Pons (tissue), 1 donor: ENCODE measurements around the gene PTX4.

Experiments
- DNase-seq: peaks from one replicate; pipeline ENCODE4 v3.0.0-alpha.2; 2016; ENCODE audit warnings: low spot score

The PTX4 gene

GRCh38 chr16:1488619-1489018 is at the start of gene PTX4:
PTX4 (minus strand) TSS chr16:1488944; CDS start chr16:1488909, 35 bp downstream.
- no peak for DNase-seq

- no peak for DNase-seq
Observed at GRCh38 chr16:1537763-1538289, 49.1 kb upstream of the PTX4 start.

GRCh38 chr16:1537138-1537577 is 48.4 kb upstream of the PTX4 start:
- no peak for DNase-seq

GRCh38 chr16:1536601-1537000 is 47.9 kb upstream of the PTX4 start:
- DNase-seq = no peak

GRCh38 chr16:1535391-1536291 is 46.9 kb upstream of the PTX4 start:
- no peak for DNase-seq

- no peak for DNase-seq
Observed at GRCh38 chr16:1534021-1535020, 45.6 kb upstream of the PTX4 start.

GRCh38 chr16:1533443-1533951 is 44.8 kb upstream of the PTX4 start, which contains the start of gene TMEM204:
TMEM204 (plus strand) TSS chr16:1533666; CDS start chr16:1534276, 610 bp downstream.
- DNase-seq = no peak

- no peak for DNase-seq
Observed at GRCh38 chr16:1532771-1533170, 44.0 kb upstream of the PTX4 start.

- DNase-seq = no peak
Observed at GRCh38 chr16:1532081-1532760, 43.5 kb upstream of the PTX4 start.

GRCh38 chr16:1531638-1531910 is 42.8 kb upstream of the PTX4 start:
- no peak for DNase-seq

GRCh38 chr16:1530883-1531637 is 42.3 kb upstream of the PTX4 start:
- DNase-seq = no peak

GRCh38 chr16:1530349-1530882 is 41.7 kb upstream of the PTX4 start:
- DNase-seq = no peak

- no peak for DNase-seq
Observed at GRCh38 chr16:1528921-1529537, 40.3 kb upstream of the PTX4 start.

- DNase-seq = no peak
Observed at GRCh38 chr16:1527836-1528811, 39.4 kb upstream of the PTX4 start.

- no peak for DNase-seq
Observed at GRCh38 chr16:1526608-1527555, 38.1 kb upstream of the PTX4 start.

- DNase-seq = no peak
Observed at GRCh38 chr16:1525871-1526607, 37.3 kb upstream of the PTX4 start.

- DNase-seq = no peak
Observed at GRCh38 chr16:1524366-1524765, 35.6 kb upstream of the PTX4 start.
